RKO (cell line): ENCODE results near the gene PTGIS.

Experiments used
- DNase-seq: peaks from one replicate; pipeline ENCODE4 v3.0.0-alpha.2; 2016; ENCODE audit warnings: low spot score

Gene PTGIS

GRCh38 chr20:49496553-49497397, 71.2 kb downstream of the PTGIS start:
- DNase-seq: no peak

GRCh38 chr20:49496043-49496442, 71.9 kb downstream of the PTGIS start:
- no peak for DNase-seq

DNA sequence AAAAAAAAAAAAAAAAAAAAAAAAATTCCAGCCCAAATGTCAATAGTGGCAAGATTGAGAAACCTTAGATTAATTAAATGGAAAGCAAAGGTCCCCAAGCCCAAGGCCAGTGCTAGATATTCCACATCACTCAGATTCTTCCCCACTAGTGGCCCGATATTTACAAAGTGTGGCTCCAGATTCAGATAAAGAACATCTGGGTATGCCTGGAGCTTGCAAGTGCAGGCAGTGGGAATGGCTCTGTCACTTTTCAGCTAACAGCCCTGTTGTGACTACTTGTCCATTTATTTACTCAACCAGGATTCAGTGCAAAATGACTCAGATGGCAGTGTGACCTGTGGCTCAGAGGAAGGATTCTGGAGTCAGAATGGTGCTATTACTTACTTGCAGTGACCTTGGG, 77.2 kb downstream of the PTGIS start:
- peak; percentile 52 for DNase-seq

GRCh38 chr20:49489688-49490087, 78.2 kb downstream of the PTGIS start:
- no peak for DNase-seq

GRCh38 chr20:49486064-49486463, 81.9 kb downstream of the PTGIS start:
- DNase-seq: no peak

DNA sequence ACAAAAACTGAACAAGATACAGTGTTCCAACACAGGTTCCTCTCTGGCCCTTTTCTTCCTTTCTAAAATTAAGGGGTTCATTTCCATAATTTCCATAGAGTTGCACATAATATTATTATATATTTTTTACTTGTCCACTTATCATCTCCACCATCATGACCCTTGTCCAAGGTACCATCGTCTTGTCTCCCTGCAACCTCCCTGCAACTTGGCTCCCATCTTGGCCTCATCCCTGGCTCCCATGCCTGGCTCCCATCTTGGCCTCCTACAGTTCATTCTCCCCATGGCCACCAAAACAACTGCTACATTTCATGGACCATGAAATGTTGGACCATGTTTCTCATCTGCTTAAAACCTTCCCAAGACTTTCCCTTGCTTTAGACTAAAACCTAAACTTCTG, 82.4 kb downstream of the PTGIS start:
- no peak for DNase-seq

- DNase-seq: peak; percentile 72
Observed at GRCh38 chr20:49484180-49485140, 83.5 kb downstream of the PTGIS start.

DNA sequence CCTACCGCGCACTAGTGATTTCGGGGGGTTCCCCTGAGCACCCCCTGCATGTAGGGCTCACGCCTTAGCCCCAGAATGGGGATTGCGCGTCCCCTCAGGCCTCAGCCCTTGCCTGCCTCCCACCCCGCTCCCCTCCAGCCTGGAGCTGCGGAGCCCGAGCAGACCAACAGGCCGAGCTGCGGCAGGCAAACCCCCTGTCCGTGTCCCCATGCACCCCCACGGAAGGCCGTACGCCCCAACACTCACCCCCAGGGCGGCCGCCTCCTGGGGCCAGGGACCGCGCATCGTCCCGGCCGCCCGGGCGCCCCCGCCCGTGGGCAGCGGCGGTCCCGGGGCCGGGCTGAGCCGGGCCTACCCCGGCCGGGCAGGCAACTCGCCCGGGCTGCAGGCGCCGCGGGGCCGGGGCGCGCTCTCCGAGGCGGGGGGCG, 84.2 kb downstream of the PTGIS start:
- DNase-seq: no peak

DNA sequence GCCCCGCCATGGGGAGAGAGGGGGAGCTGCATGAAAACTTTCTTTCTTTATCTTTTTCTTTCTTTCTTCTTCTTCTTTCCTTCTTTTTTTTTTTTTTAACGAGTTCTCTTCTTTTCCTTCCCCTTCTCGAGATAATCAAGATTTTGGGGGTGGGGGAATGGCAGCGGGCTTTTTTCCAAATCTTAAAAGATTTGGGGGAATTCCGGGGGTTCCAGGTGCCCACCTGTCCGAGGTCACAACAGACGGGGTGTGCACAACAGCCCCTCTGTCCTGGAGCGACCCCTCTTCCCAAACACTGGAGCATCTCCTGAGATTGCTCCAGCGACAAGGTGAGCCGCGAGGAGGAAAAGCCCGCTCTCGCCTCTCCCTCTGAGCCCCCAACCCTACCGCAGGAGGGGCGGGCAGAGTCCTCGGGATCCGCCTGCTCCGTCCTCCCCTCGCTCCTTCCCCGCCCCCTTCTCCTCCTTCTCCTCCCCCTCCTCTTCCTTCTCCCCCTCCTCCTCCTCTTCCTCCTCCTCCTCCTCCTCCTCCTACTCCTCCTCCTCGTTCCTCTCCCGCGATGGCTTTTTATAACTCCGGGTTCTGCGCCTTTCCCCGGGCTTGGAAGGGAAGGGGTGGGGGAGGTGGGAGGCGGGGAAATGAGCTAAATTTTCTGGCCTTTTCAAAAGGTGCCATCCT, 84.8 kb downstream of the PTGIS start:
- DNase-seq: no peak

- peak; percentile 27 for DNase-seq
Observed at GRCh38 chr20:49482621-49483017, 85.3 kb downstream of the PTGIS start, which contains the start of gene KCNB1. TSS of gene KCNB1 (minus strand) at chr20:49482668. CDS start at chr20:49482480, 188 bp downstream.

- DNase-seq: no peak
Observed at GRCh38 chr20:49482173-49482572, 85.8 kb downstream of the PTGIS start.

DNA sequence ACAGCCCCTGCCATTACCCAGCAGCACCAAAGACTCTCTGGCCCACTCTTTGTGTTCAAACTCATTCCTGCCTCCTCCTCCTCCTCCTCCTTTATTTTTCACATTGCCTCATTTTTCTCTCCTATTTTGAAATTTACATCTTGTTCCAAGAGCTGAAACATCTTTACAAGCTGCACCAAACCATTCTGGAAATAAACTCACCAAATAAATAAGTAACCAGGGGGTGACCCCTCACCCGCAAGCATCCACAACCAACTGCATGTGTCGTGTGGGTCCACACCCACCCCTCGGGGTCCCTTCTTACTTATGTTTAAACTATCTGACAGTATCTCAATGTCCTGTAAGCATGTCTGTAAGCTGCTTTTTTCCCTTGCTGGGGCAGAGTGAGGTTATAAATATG, 86.8 kb downstream of the PTGIS start:
- no peak for DNase-seq

DNA sequence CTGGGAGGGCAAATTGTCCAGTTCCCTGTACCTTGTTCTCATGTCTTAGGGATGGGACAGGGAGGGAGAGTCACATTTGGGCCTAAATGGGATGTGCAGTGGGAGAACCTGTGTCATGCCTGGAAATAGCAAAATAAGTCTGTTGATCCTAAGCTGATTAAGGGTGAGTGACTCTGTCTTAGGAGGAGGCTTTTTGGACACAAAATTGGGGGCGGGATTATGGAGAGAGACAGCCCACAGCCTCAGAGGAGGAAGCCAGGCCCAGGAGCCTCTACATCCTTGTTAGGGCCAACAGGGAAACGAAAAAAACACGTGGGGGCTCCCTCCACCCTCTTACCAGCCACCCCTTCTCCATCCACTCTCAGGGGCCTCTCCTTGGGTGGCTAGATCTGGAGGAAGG, 87.7 kb downstream of the PTGIS start:
- DNase-seq: no peak

DNA sequence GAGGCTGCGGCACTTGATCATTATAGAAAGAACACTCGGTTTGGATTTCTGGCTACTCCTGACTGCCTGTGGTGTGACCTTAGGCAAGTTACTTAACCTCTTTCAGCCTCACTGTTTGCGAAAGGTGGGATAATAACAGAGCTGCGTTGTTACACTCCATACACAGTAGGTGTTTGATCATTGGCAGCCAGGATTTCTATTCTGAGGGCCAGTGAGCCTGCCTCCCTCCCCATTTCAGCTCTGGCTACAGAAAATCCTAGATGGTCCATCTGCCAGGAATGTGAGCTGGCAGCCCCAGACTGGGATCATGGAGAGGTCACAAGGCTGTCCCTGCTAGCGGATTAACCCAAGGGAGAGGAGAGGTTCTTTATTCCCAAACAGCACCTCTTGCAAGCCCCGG, 88.2 kb downstream of the PTGIS start:
- DNase-seq: no peak

GRCh38 chr20:49478754-49479689, 88.9 kb downstream of the PTGIS start:
- DNase-seq: no peak

- no peak for DNase-seq
Observed at GRCh38 chr20:49478266-49478665, 89.7 kb downstream of the PTGIS start.

- DNase-seq: no peak
Observed at GRCh38 chr20:49477200-49477599, 90.7 kb downstream of the PTGIS start.

- DNase-seq: peak; percentile 13
Observed at GRCh38 chr20:49476016-49476355, 92.0 kb downstream of the PTGIS start.

- no peak for DNase-seq
Observed at GRCh38 chr20:49475292-49476015, 92.5 kb downstream of the PTGIS start.

DNA sequence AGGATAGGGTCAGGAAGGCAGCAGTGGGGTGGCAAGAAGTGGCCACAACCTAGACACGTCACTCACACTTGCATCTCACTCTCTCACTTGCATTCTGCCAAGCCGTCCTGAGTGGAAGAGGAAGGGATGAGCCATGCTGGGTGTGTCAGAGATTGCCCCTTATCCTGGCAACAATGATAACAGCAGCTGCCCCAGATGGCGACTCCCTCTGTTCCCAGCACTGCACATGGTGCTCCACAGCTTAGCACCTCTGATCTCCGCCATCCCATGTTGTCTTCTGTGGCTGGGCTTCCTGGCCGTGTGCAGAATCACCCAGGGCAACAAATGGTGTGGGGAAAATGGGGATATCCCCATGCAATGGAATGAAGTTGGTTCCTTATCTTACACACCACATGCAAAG, 96.5 kb downstream of the PTGIS start:
- DNase-seq: no peak

DNA sequence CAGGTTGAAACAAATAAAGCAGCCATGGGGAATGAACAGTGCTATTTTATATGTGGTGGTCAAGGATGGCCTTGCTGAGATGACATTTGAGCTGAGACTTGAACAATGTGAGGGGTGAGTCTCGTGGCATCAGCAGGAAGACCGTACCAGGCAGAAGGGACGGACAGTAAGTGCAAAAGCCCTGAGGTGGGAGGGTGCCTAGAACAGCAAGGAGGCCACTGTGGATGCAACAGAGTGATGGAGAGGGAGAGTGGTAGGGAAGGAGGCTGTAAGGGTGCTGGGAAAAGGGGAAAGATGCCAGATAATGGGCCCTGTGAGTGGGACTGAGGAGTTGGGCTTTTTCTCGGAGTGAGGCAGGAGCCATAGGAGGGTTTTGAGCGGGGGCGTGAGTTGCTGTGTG, 97.0 kb downstream of the PTGIS start:
- DNase-seq: no peak
